WTC11 (cell line): ENCODE results near the gene MACO1. TPM values are rescaled to one million over a fixed set of nuclear protein-coding genes. Genes with fewer than 3 reads are reported as not detected.

ENCODE experiments used
- ATAC-seq: fragments of 200-7000 bp; cut with Tn5 transposase; 2 replicates; pipeline ENCODE4 v1.10.0; 2021; ENCODE audit warnings: mild to moderate bottlenecking, moderate library complexity
- CTCF ChIA-PET: fragments of 300-600 bp; sonication (Branson Sonifier 250); formaldehyde crosslinking; loops from one replicate; lab custom pipeline; 2021; ENCODE audit warnings: antibody characterized with exemption; lab: Charles Lee
- POLR2A ChIA-PET: fragments of 350-600 bp; sonication (Branson Sonifier 250); formaldehyde crosslinking; loops from one replicate; lab custom pipeline; 2021; ENCODE audit warnings: antibody characterized with exemption; lab: Charles Lee
- DNase-seq: peaks from one replicate; pipeline ENCODE4 v3.0.0; 2021; ENCODE audit warnings: low spot score
- H3K27ac Mint-ChIP-seq: 2 replicates; pipeline ENCODE4 v1.8.0; 2021; ENCODE audit warnings: mixed read lengths
- H3K27me3 Mint-ChIP-seq: 2 replicates; pipeline ENCODE4 v1.8.0; 2021; ENCODE audit warnings: low read depth, mild to moderate bottlenecking, moderate library complexity, mixed read lengths
- H3K36me3 Mint-ChIP-seq: 2 replicates; pipeline ENCODE4 v1.8.0; 2021; ENCODE audit warnings: mixed read lengths
- H3K4me1 Mint-ChIP-seq: 2 replicates; pipeline ENCODE4 v1.8.0; 2022; ENCODE audit warnings: mixed read lengths
- H3K4me3 Mint-ChIP-seq: 2 replicates; pipeline ENCODE4 v1.8.0; 2021; ENCODE audit warnings: mild to moderate bottlenecking, moderate library complexity, mixed read lengths
- H3K9me3 Mint-ChIP-seq: 2 replicates; pipeline ENCODE4 v1.8.0; 2021; ENCODE audit warnings: mixed read lengths
- AR ChIP-seq: fragments of 250-450 bp; sonication (Bioruptor Pico); IDR thresholded peaks from 2 replicates; pipeline ENCODE4 v1.9.0; 2021; ENCODE audit warnings: mild to moderate bottlenecking
- ATF6 ChIP-seq: sonication (generic); formaldehyde crosslinking; IDR thresholded peaks from 2 replicates; pipeline ENCODE4 v1.8.1; 2023; ENCODE audit warnings: mild to moderate bottlenecking, missing genetic modification reagents
- FOXP1 ChIP-seq: sonication (generic); formaldehyde crosslinking; IDR thresholded peaks from 2 replicates; pipeline ENCODE4 v1.8.0; 2022; ENCODE audit warnings: missing genetic modification reagents, mild to moderate bottlenecking, moderate library complexity, borderline replicate concordance
- FOXP4 ChIP-seq: sonication (generic); formaldehyde crosslinking; IDR thresholded peaks from 2 replicates; pipeline ENCODE4 v1.8.0; 2022; ENCODE audit warnings: mild to moderate bottlenecking, missing genetic modification reagents
- HMGXB4 ChIP-seq: sonication (generic); formaldehyde crosslinking; IDR thresholded peaks from 2 replicates; pipeline ENCODE4 v1.8.1; 2023; ENCODE audit warnings: mild to moderate bottlenecking, moderate library complexity, missing genetic modification reagents
- IRF1 ChIP-seq: sonication (generic); formaldehyde crosslinking; IDR thresholded peaks from 2 replicates; pipeline ENCODE4 v1.8.0; 2023; ENCODE audit warnings: missing genetic modification reagents
- JAZF1 ChIP-seq: fragments of 250-450 bp; sonication (Bioruptor Pico); IDR thresholded peaks from 2 replicates; pipeline ENCODE4 v1.9.0; 2021; ENCODE audit warnings: moderate library complexity, mild to moderate bottlenecking, inconsistent platforms
- KAT7 ChIP-seq: sonication (generic); formaldehyde crosslinking; IDR thresholded peaks from 2 replicates; pipeline ENCODE4 v1.8.1; 2023; ENCODE audit warnings: missing genetic modification reagents, mild to moderate bottlenecking, borderline replicate concordance
- RORB ChIP-seq: fragments of 250-450 bp; sonication (Bioruptor Pico); IDR thresholded peaks from 2 replicates; pipeline ENCODE4 v1.9.0; 2021; ENCODE audit warnings: mild to moderate bottlenecking
- STAT6 ChIP-seq: sonication (generic); formaldehyde crosslinking; conservative IDR thresholded peaks from 2 replicates; pipeline ENCODE4 v1.8.1; 2023; ENCODE audit warnings: mild to moderate bottlenecking, low read depth, missing genetic modification reagents, moderate library complexity
- TEAD1 ChIP-seq: sonication (generic); formaldehyde crosslinking; IDR thresholded peaks from 2 replicates; pipeline ENCODE4 v1.8.0; 2022; ENCODE audit warnings: mild to moderate bottlenecking, missing genetic modification reagents
- ZBTB43 ChIP-seq: sonication (generic); formaldehyde crosslinking; IDR thresholded peaks from 2 replicates; pipeline ENCODE4 v1.8.1; 2023; ENCODE audit warnings: mild to moderate bottlenecking, missing genetic modification reagents
- ZNF671 ChIP-seq: fragments of 250-450 bp; sonication (Bioruptor Pico); IDR thresholded peaks from 2 replicates; pipeline ENCODE4 v1.8.0; 2021; ENCODE audit warnings: mild to moderate bottlenecking
- total RNA-seq: library from RNA; stranded (reverse); gene quantifications from 3 replicates; pipeline ENCODE4 v1.2.3, GENCODE V29; 2021

Gene MACO1
- total RNA-seq, 1 experiment from 2014 or later: 9.5 TPM

GRCh38 chr1:25430967-25431881 lies 527 bp downstream of the MACO1 start (continued):
- TF ChIP-seq FOXP4: peak; percentile 6; the same call in 1 of the 2 replicates
- TF ChIP-seq STAT6 (CRISPR knock-in tag): no peak
- TF ChIP-seq FOXP1 (CRISPR knock-in tag): 0 out of 2 replicates have a peak, but pooled peaks have one; percentile 14
- no peak for TF ChIP-seq TEAD1 (CRISPR knock-in tag)
- TF ChIP-seq AR (CRISPR knock-in tag): no peak
- TF ChIP-seq KAT7 (CRISPR knock-in tag): no peak
- TF ChIP-seq RORB (CRISPR knock-in tag): no peak
- no peak for TF ChIP-seq JAZF1 (CRISPR knock-in tag)
- TF ChIP-seq ZNF671 (CRISPR knock-in tag): no peak

GRCh38 chr1:25431955-25432719 lies 1.4 kb downstream of the MACO1 start:
- Mint-ChIP-seq H3K9me3 (no peaks in the 10 kb centered on the region), H3K4me3 (peak overlapping the region; percentile 81), H3K27me3 (peaks cover 16% of the 10 kb centered on the region), H3K36me3 (no peaks in the 10 kb centered on the region), H3K4me1 (peaks cover 16% of the 10 kb centered on the region), H3K27ac (no peak overlapping the region)
- POLR2A ChIA-PET: no interaction called here
- DNase-seq (no peak), ATAC-seq (no peak)
- CTCF ChIA-PET: interaction anchor here (0.6 kb wide), 1 partner anchor 69 kb away, joined by 3 read pairs; no protein-coding TSS in a partner anchor
- TF ChIP-seq ZBTB43 (CRISPR knock-in tag): no peak
- TF ChIP-seq HMGXB4: no peak
- no peak for TF ChIP-seq ATF6 (CRISPR knock-in tag)
- TF ChIP-seq IRF1 (CRISPR knock-in tag): no peak
- TF ChIP-seq STAT6 (CRISPR knock-in tag): no peak
